HepG2 (cell line): ENCODE data around the gene FBF1. TPM values are rescaled to one million over a fixed set of nuclear protein-coding genes. Genes with fewer than 3 reads are reported as not detected.

Experiments
- BRCA1 ChIP-seq: sonication (generic); formaldehyde crosslinking; IDR thresholded peaks from 2 replicates; pipeline ENCODE4 v1.4.0; 2020; ENCODE audit warnings: missing genetic modification reagents
- E2F1 ChIP-seq: sonication (generic); formaldehyde crosslinking; IDR thresholded peaks from 2 replicates; pipeline ENCODE4 v1.5.0; 2020; ENCODE audit warnings: missing genetic modification reagents
- FOXJ3 ChIP-seq: sonication (generic); formaldehyde crosslinking; IDR thresholded peaks from 2 replicates; pipeline ENCODE4 v1.4.0; 2020; ENCODE audit warnings: missing genetic modification reagents, mild to moderate bottlenecking, borderline replicate concordance
- JDP2 ChIP-seq: sonication (generic); formaldehyde crosslinking; IDR thresholded peaks from 2 replicates; pipeline ENCODE4 v1.8.1; 2022; ENCODE audit warnings: missing genetic modification reagents, borderline replicate concordance
- NFIB ChIP-seq: sonication (generic); formaldehyde crosslinking; IDR thresholded peaks from 2 replicates; pipeline ENCODE4 v1.9.0; 2021; ENCODE audit warnings: missing genetic modification reagents, mild to moderate bottlenecking, borderline replicate concordance
- PHB2 ChIP-seq: fragments of 450-650 bp; IDR thresholded peaks from 2 replicates; pipeline ENCODE4 v1.6.1; 2018; ENCODE audit not compliant: partially characterized antibody
- PLSCR1 ChIP-seq: sonication (generic); formaldehyde crosslinking; IDR thresholded peaks from 2 replicates; pipeline ENCODE4 v1.5.0; 2020; ENCODE audit warnings: missing genetic modification reagents, mild to moderate bottlenecking, borderline replicate concordance
- POLR2A ChIP-seq, 2 experiments: IDR thresholded peaks; 2 replicates each; pipeline ENCODE4 v1.6.1; 2011; ENCODE audit warnings: low read depth in 2 of 2, low read length in 2 of 2, mild to moderate bottlenecking in 1 of 2, moderate library complexity in 1 of 2; ENCODE audit not compliant: insufficient read depth in 1 of 2
- SP4 ChIP-seq: sonication (generic); formaldehyde crosslinking; IDR thresholded peaks from 2 replicates; pipeline ENCODE4 v1.8.1; 2023; ENCODE audit warnings: mild to moderate bottlenecking, missing genetic modification reagents
- SRF ChIP-seq: IDR thresholded peaks from 2 replicates; pipeline ENCODE4 v1.6.1; 2011; ENCODE audit warnings: mild to moderate bottlenecking, low read depth, low read length, moderate library complexity
- TAF1 ChIP-seq: sonication (generic); formaldehyde crosslinking; IDR thresholded peaks from 2 replicates; pipeline ENCODE4 v1.4.0; 2020; ENCODE audit warnings: missing genetic modification reagents
- ZMYM3 ChIP-seq: sonication (generic); formaldehyde crosslinking; IDR thresholded peaks from 2 replicates; pipeline ENCODE4 v1.5.1; 2020; ENCODE audit warnings: mild to moderate bottlenecking, missing genetic modification reagents
- ZNF24 ChIP-seq: fragments of 450-650 bp; IDR thresholded peaks from 2 replicates; pipeline ENCODE4 v1.6.1; 2017; ENCODE audit warnings: antibody characterized with exemption, mild to moderate bottlenecking
- ZNF263 ChIP-seq: sonication (generic); formaldehyde crosslinking; IDR thresholded peaks from 2 replicates; pipeline ENCODE4 v1.4.0; 2020; ENCODE audit warnings: missing genetic modification reagents
- ZNF446 ChIP-seq: sonication (generic); formaldehyde crosslinking; IDR thresholded peaks from 2 replicates; pipeline ENCODE4 v1.5.0; 2020; ENCODE audit warnings: mild to moderate bottlenecking, missing genetic modification reagents
- ZNF687 ChIP-seq: sonication (generic); formaldehyde crosslinking; IDR thresholded peaks from 2 replicates; pipeline ENCODE4 v1.5.1; 2020; ENCODE audit warnings: mild to moderate bottlenecking, missing genetic modification reagents, moderate library complexity
- polyA plus RNA-seq, 8 experiments: library from polyadenylated mRNA; depleted of rRNA in 3 of 8; stranded (reverse) in 7 of 8; unstranded in 1 of 8; fragments of >200 nt; fragmentation: Illumina TruSeq in 4 of 8; extraction: Trizol in 4 of 8; gene quantifications; 2 replicates each; pipeline versions ENCODE4 v1.2.1 to v1.2.3, GENCODE V29; 2011 to 2016; ENCODE audit warnings: low read depth in 4 of 8, missing spikeins in 1 of 8, mixed read lengths in 1 of 8; ENCODE audit not compliant: insufficient read depth in 1 of 8
- total RNA-seq, 5 experiments: library from RNA; depleted of rRNA; stranded (reverse); fragments of >200 nt; fragmentation: Illumina TruSeq; extraction: Trizol; gene quantifications; 2 replicates each; pipeline ENCODE4 v1.2.3, GENCODE V29; 2016; ENCODE audit warnings: low read depth in 1 of 5
- TF ChIP-seq, protein P1 (sequence below): sonication (generic); formaldehyde crosslinking; IDR thresholded peaks from 2 replicates; pipeline ENCODE4 v1.4.0; 2020; ENCODE audit warnings: missing genetic modification reagents, borderline replicate concordance
- TF ChIP-seq, protein P2 (sequence below): sonication (generic); formaldehyde crosslinking; IDR thresholded peaks from 2 replicates; pipeline ENCODE4 v1.4.0; 2020; ENCODE audit warnings: mild to moderate bottlenecking, low read depth, missing genetic modification reagents
- TF ChIP-seq, protein P3 (sequence below): sonication (generic); IDR thresholded peaks from 2 replicates; pipeline ENCODE4 v1.6.1; 2016; ENCODE audit warnings: low read depth, borderline replicate concordance

Gene FBF1
- total and polyA plus RNA-seq, 2 of the 13 experiments (the other 11 are each of a cell fraction or from before 2014, with no cell fraction given): 2.4 to 8.1 TPM

DNA sequence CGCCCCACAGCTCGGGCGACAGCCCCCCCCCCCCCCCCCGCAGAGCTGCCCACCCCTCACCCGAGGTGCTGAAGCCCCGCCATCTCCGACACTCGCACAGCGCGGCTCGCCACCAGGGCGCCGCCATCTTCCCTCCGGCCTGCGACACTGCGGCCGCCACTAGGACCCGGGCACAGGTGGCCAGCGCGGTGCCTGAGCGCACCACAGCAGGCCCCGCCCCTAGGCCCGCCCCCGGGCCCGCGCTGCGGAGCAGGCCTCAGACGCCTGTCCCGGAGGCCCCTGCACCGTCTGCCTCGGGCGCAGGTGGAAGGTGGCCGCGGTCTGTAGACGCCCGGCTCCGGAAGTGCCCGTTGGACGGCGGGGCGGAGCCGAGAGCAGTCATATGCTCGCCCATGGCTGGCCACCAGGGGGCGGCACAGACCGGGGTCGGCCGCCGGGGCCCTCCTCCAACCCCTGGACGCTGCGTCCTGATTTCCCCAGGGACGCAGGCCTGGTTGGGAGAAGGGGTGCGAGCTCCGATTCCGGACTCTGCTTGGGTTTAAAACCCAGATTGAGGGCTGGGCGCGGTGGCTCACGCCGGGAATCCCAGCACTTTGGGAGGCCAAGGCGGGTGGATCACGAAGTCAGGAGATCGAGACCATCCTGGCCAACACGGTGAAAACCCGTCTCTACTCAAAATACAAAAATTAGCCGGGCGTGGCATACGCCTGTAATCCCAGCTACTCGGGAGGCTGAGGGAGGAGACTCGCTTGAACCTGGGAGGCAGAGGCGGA lies 35.9 kb downstream of the FBF1 start, which contains the start of gene MRPL38 (continued):
- TF ChIP-seq NFIB: no peak
- TF ChIP-seq JDP2 (CRISPR knock-in tag): no peak
- no peak for TF ChIP-seq PHB2
- peak; percentile 86; the same call in 1 of the 2 replicates for TF ChIP-seq BRCA1 (CRISPR knock-in tag)
- no peak for TF ChIP-seq ZNF446 (CRISPR knock-in tag)
- TF ChIP-seq PLSCR1 (CRISPR knock-in tag): no peak; the same call in 1 of the 2 replicates
- TF ChIP-seq ZMYM3: peak; percentile 88
- TF ChIP-seq, protein P1, sequence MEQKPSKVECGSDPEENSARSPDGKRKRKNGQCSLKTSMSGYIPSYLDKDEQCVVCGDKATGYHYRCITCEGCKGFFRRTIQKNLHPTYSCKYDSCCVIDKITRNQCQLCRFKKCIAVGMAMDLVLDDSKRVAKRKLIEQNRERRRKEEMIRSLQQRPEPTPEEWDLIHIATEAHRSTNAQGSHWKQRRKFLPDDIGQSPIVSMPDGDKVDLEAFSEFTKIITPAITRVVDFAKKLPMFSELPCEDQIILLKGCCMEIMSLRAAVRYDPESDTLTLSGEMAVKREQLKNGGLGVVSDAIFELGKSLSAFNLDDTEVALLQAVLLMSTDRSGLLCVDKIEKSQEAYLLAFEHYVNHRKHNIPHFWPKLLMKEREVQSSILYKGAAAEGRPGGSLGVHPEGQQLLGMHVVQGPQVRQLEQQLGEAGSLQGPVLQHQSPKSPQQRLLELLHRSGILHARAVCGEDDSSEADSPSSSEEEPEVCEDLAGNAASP (CRISPR knock-in tag): peak; percentile 89
- 0 out of 2 replicates have a peak, but pooled peaks have one; percentile 66 for TF ChIP-seq ZNF24
- peak; percentile 91 for TF ChIP-seq E2F1
- TF ChIP-seq ZNF263 (CRISPR knock-in tag): peak; percentile 74
- peak; percentile 99 for TF ChIP-seq ZNF687 (CRISPR knock-in tag)
- TF ChIP-seq, protein P2, sequence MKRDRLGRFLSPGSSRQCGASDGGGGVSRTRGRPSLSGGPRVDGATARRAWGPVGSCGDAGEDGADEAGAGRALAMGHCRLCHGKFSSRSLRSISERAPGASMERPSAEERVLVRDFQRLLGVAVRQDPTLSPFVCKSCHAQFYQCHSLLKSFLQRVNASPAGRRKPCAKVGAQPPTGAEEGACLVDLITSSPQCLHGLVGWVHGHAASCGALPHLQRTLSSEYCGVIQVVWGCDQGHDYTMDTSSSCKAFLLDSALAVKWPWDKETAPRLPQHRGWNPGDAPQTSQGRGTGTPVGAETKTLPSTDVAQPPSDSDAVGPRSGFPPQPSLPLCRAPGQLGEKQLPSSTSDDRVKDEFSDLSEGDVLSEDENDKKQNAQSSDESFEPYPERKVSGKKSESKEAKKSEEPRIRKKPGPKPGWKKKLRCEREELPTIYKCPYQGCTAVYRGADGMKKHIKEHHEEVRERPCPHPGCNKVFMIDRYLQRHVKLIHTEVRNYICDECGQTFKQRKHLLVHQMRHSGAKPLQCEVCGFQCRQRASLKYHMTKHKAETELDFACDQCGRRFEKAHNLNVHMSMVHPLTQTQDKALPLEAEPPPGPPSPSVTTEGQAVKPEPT (CRISPR knock-in tag): 0 out of 2 replicates have a peak, but pooled peaks have one; percentile 28
- peak; percentile 75 to 86 for TF ChIP-seq POLR2A (IDR thresholded peaks at IDR 0.05; ENCODE audit: insufficient read depth in 1 of 2, low read depth in 2 of 2, low read length in 2 of 2)
- TF ChIP-seq, protein P3, sequence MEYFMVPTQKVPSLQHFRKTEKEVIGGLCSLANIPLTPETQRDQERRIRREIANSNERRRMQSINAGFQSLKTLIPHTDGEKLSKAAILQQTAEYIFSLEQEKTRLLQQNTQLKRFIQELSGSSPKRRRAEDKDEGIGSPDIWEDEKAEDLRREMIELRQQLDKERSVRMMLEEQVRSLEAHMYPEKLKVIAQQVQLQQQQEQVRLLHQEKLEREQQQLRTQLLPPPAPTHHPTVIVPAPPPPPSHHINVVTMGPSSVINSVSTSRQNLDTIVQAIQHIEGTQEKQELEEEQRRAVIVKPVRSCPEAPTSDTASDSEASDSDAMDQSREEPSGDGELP: peak; percentile 89
- peak; percentile 76; the same call in 1 of the 2 replicates for TF ChIP-seq FOXJ3 (CRISPR knock-in tag)
- 0 out of 2 replicates have a peak, but pooled peaks have one; percentile 0 for TF ChIP-seq SRF
- peak; percentile 97 for TF ChIP-seq SP4
- peak; percentile 92 for TF ChIP-seq TAF1
